ENCODE data around the gene CFAP47.
"Not testable (repeated sequence)": the region's sequence is repeated elsewhere in the genome, so short reads cannot be mapped to it uniquely, and the experiment has no call there.

Gene CFAP47, protein sequence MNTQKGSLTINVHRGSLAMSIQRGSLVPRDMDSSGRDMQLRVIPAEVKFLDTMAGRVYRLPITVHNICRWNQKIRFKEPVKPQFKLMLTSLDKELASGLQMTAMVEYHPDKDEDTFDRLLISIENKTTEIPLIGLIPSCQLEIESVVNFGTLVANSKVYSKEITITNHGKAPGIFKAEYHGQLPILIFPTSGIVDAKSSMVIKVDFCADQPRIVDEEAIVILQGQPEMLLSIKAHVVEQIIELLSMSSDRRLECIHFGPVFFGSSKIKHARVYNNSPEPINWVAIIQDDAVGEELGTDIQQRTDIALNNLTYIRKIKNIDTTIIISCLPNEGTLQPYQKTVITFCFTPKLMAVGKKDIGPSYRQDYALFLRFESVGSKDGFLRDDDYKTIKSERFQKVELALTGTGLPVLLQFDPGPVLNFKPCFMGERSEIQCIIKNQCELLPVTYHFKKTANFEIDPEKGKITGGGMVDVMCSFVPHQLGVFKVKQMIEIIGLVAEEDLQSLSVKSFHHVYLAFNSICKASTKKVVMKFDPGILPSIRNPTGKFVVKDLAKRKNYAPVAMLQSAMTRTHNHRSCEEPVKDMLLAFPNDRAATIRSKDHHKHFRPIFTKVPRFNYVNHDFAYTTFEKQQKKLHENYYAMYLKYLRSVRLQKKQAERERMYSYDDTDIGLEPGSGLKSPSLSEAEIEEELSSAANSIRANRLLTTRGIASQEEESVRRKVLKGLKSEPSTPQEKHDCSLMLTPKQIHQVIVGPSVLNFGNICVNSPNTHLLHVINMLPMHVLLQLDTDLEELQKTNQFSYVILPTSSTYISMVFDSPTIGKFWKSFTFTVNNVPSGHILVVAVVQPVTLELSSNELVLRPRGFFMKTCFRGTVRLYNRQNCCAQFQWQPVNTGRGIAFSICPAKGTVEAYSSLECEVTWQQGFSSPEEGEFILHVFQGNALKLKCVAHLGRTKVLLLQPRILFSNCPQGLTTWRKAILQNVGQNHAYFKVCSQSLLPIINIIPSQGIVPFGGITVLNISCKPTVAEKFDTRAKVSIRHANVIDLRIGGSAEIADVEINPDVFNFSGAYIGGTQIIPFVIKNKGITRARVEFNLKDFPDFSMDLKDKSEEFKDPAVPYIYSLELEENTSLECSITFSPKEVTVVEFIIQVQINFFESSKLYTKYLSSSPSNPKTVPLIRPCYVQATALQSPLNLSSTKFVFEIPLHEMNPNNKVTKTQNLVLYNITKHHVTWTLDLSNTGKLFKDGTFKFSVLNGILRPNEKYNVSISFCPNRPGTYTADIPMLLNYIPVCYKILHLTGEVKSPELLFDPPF (N-terminal part only)

GRCh38 chrX:35919536-35920309 lies at the start of gene CFAP47:
Gene CFAP47, plus strand, starts transcription at chrX:35919734. Its CDS starts 66 bp downstream, at chrX:35919800.
- DNase-seq: peak; percentile 34

DNA sequence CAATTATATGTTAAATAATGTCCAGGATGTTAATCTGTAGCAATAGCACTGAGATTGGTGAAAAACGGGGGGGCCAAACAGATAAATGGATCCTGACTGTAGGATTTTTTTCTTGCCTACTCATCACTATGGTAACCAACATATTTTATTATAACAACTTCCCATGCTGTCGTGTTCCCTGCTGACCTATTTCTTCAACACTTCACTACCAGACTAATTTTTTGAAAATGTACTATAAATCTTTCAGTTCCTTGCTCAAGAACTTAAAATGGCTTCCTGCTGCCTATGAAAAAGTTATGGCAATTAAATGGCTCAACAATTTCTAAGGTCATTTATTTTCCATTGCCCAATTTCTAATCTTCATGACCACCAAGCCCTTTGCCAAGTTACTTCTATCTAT lies 38.9 kb upstream of the CFAP47 start:
- no peak for DNase-seq

DNA sequence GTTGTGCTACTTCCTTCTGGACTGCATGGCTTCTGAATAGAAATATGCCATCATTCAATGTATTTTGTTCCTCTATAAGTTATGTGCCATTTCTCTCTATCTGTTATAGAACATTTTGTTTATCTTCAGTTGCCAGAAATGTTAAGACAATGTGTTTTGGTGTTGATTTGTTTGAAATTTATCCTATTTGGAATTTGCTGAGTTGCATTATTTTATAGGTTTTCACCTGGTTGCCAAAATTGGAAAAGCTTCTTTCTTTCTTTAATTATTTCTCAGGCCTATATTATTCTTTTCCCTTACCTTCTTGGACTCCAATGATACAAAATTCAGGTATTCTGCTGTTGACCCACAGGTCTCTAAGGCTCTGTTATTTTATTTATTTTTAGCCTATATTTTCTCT lies 33.4 kb upstream of the CFAP47 start:
- DNase-seq: no peak

DNA sequence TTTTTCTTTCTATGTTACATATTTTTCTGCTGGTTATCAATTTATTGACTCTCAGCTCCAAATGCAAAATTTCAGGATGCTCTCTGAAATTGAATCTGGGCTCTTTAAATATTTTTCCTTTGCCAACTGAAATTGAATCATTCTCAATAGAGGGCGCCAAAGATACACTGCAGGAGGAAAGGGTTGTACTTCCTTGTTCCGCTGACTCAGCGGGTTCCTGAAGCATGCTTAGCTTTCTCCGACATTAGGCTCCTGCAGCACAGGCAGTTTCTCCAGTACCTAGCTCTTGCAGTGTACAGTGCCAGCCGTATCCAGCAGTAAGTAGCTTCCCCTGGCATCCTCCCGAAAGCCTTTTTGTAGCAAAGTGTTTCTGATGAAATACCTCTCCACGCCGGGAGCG lies 28.8 kb upstream of the CFAP47 start:
- DNase-seq: peak; percentile 34

DNA sequence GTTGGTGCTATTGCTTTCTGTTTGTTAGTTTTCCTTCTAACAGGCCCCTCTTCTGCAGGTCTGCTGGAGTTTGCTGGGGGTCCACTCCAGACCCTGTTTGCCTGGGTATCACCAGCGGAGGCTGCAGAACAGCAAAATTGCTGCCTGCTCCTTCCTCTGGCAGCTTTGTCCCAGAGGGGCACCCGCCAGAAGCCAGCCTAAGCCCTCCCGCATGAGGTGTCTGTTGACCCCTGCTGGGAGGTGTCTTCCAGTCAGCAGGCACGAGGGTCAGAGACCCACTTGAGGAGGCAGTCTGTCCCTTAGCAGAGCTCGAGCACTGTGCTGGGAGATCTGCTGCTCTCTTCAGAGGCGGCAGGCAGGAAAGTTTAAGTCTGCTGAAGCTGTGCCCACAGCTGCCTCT lies 67.3 kb downstream of the CFAP47 start:
- not testable (repeated sequence) for DNase-seq

GRCh38 chrX:36007207-36007606 lies 87.7 kb downstream of the CFAP47 start:
- no peak for DNase-seq

GRCh38 chrX:36019125-36019524 lies 99.6 kb downstream of the CFAP47 start:
- DNase-seq: no peak

DNA sequence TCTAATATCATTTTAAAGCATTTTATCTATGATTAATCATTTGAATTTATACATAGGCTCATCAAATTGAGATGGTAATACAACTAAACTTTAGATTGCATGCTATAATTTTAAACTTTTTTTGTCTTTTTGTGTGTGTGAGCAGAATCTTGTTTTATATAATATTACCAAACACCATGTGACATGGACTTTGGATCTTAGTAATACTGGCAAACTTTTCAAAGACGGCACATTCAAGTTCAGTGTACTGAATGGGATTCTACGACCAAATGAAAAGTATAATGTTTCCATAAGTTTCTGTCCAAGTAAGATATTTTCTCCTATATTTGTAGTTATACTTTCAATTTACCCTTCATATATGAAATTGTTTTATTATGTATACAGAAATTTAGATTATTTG lies 116.0 kb downstream of the CFAP47 start:
- DNase-seq: no peak

DNA sequence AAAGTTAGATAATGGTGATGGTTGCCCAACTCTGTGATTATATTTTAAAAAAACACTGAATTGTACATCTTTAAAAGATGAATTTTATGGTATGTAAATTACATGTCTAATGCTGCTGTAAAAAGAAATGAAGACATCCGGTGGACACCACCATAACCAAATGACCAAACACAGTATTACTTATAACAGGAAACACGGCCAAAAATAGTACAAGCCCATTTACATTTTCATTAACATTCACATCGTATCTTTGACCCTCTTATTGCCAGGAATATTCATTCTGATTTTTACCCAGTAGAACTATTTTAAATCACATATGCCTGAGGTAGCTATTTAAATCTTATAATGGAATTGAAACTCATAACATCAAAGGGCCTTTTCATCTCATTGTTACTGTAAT lies 143.2 kb downstream of the CFAP47 start:
- DNase-seq: no peak

DNA sequence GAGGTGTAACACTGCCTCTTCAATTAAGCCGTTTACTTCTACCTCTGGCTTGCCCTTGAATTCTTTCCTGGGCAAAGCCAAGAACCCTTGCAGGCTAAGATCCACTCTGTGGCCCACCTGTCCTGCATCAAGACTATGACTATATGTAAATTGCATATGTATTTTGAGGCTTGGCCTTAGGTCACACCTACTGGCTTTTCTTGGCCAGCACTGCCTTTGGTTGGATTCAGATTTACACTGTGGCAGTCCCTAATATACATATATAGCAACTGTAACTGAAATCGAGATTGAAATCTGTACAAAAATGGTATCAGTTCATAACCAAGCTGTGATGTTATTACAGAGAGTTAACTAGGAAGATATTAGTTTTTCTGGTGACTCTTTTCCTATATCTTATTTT lies 151.5 kb downstream of the CFAP47 start:
- no peak for DNase-seq

DNA sequence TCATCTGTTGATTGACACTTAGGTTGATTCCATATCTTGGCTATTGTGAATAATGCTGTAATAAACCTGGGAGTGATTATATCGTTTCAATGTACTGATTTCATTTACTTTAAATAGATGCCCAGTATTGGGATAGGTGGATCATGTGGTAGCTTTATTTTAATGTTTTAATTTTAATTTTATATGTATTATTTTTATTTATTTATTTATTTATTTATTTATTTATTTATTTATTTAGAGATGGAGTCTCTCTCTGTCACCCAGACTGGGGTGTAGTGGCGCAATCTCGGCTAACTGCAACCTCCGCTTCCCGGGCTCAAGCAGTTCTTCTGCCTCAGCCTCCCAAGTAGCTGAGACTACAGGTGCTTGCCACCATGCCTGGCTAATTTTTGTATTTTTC lies 155.5 kb downstream of the CFAP47 start:
- DNase-seq: not testable (repeated sequence)

DNA sequence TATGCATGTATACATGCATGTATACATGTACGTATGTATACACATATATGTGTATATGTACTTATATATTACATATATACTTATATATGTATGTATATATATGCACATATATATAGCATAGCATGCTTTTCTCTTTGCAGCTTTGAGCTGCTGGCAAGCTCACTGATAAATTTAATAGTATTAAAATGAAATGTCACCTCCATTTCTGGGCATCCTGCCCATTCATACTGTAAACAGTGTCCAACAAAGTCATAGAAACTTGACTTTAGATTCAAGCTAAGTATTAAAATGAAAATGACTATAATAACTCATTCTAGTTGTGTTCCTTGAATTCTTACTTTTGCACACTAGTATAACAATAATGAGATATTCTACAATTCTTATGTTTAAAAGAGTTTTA lies 163.7 kb downstream of the CFAP47 start:
- no peak for DNase-seq

DNA sequence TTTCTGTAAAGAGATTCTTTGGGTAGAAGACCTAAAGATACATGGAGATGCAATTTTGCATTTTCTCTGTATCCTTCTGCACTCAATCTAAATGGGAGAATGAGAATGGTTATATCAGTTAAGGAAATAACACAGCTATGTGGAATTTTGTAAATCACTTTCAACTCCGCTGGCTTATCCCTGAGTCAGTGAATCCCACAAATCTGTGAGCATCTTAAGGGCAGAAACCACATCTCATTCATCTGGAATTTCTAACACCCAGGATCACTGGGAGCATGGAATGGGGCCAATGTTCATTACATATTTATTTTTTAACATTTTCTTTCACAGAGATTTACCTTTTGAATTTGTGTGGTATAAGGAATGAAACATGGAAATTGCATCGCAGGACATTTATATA lies 167.8 kb downstream of the CFAP47 start:
- DNase-seq: no peak

DNA sequence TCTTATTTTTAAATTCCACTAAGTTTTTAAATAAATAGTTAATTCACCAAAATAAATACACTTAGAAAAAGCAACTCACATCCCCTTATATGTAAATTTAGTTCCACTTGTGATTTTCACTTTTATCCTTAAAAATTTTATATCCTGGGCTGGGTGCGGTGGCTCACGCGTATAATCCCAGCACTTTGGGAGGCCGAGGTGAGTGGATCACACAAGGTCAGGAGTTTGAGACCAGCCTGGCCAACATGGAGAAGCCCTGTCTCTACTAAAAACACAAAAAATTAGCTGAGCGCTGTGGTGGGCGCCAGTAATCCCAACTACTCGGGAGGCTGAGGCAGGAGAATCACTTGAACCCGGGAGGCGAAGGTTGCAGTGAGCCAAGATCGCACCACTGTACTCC lies 169.4 kb downstream of the CFAP47 start:
- DNase-seq: not testable (repeated sequence)

GRCh38 chrX:36102425-36102824 lies 182.9 kb downstream of the CFAP47 start:
- no peak for DNase-seq

DNA sequence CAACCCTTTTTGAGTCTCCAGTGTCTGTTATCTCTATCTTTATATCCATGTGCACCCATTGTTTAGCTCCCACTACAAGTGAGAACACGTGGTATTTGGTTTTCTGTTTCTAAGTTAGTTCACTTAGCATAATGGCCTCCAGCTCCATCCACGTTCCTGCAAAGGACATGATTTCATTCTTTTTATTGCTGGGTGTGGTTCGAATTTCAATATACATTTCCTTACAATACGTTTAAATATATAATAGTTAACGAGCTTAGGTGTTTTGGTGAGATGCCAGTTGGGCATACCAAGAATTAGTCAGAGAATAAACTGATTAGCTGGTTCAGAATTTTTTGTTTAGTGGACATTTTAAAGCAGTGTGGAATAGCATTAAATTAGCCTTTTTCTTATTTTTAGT lies 196.7 kb downstream of the CFAP47 start:
- no peak for DNase-seq

- DNase-seq: no peak
These were observed 239.7 kb downstream of the CFAP47 start for GRCh38 chrX:36159254-36159653.

- DNase-seq: no peak
These were observed 240.5 kb downstream of the CFAP47 start for GRCh38 chrX:36160081-36160480.

DNA sequence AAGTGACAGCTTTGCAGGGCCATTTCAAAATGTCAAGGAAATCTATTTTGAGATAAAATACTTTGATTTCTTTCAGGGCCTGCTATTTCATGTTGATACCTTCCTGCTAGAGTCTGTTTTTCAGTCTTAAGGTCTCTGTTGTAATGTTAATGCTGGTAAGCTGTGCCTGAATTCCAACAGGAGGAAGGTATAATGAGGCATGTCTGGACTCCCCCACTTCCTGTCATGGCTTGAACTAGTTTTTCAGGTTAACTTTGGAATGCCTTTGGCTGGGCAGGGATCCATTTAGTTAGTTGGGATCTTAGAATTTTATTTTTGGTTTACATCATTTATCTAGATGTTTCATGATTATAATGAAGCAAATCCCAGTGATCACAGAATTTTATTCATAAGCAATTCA lies 279.0 kb downstream of the CFAP47 start:
- DNase-seq: no peak

GRCh38 chrX:36199928-36200327 lies 280.4 kb downstream of the CFAP47 start:
- no peak for DNase-seq

DNA sequence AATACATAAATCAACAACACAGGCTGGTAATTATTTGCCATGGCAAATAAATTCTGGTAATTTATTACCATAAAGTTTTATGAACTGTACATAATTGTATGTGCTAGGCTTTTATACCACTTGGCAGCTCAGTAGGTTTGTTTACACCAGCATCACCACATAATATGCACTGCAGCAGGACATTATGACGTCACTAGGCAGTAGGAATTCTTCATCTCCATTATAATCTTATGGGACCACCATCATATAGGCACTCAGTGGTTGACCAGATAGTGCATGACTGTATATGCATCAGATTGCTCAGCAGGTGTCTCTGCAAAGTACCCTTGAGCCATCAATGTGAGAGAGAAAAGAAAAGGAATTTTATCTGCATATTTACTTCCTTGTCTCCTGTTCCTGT lies 295.4 kb downstream of the CFAP47 start:
- peak; percentile 0 for DNase-seq

DNA sequence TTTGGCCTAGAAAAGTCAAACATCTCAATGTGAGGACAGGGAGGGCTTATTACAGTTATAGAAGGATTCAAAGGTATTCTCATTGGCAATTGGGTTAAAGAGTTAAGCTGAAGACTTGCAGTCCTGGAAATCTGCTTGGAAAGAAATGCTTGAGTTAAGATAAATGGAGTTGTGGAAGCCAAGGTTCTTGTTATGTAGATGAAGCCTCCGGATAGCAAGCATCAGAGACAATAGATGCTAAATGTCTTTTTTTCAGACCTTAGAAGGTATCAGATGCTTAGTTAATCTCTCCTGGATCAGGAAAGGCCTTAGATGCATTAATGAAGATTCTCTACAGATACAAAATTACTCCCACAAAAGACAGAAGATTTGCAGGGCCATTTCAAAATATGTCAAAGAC lies 299.3 kb downstream of the CFAP47 start:
- DNase-seq: no peak
